Measurements from ENCODE around the gene REEP5. TPM values are rescaled to one million over a fixed set of nuclear protein-coding genes. Genes with fewer than 3 reads are reported as not detected.

REEP5 gene
- total and polyA plus RNA-seq, 2 donors from 2014 or later = 132 to 157 TPM

DNA sequence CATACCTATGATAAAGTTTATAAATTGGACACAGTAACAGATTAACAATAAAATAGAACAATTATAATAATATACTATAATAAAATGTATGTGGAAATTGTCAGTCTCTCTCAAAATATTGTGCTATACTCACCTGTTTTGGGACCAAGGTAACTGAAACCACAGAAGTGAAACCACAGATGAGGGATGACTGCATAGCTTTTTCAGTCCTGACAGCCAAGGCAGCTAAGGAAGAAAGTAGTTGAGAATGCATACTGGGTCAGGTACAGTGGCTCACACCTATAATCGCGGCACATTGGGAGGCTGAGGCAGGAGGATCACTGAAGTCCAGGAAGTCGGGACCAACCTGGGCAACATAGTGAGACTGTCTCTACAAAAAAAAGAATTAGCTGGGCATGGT is 52.1 kb downstream of the REEP5 start:
- DNase-seq (no peak), FAIRE-seq (no peak)
- Histone ChIP-seq H3K4me1 (ENCODE audit: control insufficient read depth in 2 of 3, insufficient read depth in 2 of 3, low read depth in 1 of 3, low read length in 3 of 3) (no peaks in the 10 kb centered on the region), H3K4me3 (ENCODE audit: low read length in 3 of 3) (no peak overlapping the region), H3K27me3 (ENCODE audit: control insufficient read depth, insufficient read depth, low read length) (no peaks in the 10 kb centered on the region), H3K9ac (ENCODE audit: low read length in 3 of 3) (no peak overlapping the region), H3K9me3 (ENCODE audit: control insufficient read depth in 2 of 3, insufficient read depth in 1 of 3, low read length in 3 of 3) (no peaks in the 10 kb centered on the region), H3K36me3 (ENCODE audit: control insufficient read depth in 2 of 3, insufficient read depth in 3 of 3, low read length in 3 of 3) (peaks cover 6 to 24% (median 16%) of the 10 kb centered on the region in 3 donors), H3K27ac (ENCODE audit: low read depth in 2 of 2, low read length in 2 of 2) (no peak overlapping the region)
- TF ChIP-seq, protein P1, sequence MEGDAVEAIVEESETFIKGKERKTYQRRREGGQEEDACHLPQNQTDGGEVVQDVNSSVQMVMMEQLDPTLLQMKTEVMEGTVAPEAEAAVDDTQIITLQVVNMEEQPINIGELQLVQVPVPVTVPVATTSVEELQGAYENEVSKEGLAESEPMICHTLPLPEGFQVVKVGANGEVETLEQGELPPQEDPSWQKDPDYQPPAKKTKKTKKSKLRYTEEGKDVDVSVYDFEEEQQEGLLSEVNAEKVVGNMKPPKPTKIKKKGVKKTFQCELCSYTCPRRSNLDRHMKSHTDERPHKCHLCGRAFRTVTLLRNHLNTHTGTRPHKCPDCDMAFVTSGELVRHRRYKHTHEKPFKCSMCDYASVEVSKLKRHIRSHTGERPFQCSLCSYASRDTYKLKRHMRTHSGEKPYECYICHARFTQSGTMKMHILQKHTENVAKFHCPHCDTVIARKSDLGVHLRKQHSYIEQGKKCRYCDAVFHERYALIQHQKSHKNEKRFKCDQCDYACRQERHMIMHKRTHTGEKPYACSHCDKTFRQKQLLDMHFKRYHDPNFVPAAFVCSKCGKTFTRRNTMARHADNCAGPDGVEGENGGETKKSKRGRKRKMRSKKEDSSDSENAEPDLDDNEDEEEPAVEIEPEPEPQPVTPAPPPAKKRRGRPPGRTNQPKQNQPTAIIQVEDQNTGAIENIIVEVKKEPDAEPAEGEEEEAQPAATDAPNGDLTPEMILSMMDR (IDR thresholded peaks at IDR 0.05; ENCODE audit: borderline replicate concordance, extremely low read depth, insufficient read depth) = no peak
- intact Hi-C loops (cut with DNase I) = no loop called here

- Histone ChIP-seq H3K4me3 (ENCODE audit: low read length in 3 of 3) (no peak overlapping the region), H3K27me3 (ENCODE audit: control insufficient read depth, insufficient read depth, low read length) (no peaks in the 10 kb centered on the region), H3K9ac (ENCODE audit: low read length in 3 of 3) (no peak overlapping the region), H3K9me3 (ENCODE audit: control insufficient read depth in 2 of 3, insufficient read depth in 1 of 3, low read length in 3 of 3) (no peaks in the 10 kb centered on the region), H3K36me3 (ENCODE audit: control insufficient read depth in 2 of 3, insufficient read depth in 3 of 3, low read length in 3 of 3) (peaks cover 6 to 29% (median 20%) of the 10 kb centered on the region in 3 donors), H3K4me1 (ENCODE audit: control insufficient read depth in 2 of 3, insufficient read depth in 2 of 3, low read depth in 1 of 3, low read length in 3 of 3) (peaks cover 0 to 1% (median 1%) of the 10 kb centered on the region in 3 donors), H3K27ac (ENCODE audit: low read depth in 2 of 2, low read length in 2 of 2) (no peak overlapping the region)
- intact Hi-C loops (cut with DNase I) = no loop called here
- DNase-seq = no peak
- no peak for FAIRE-seq
- TF ChIP-seq, protein P1 (IDR thresholded peaks at IDR 0.05; ENCODE audit: borderline replicate concordance, extremely low read depth, insufficient read depth) = no peak
Observed at GRCh38 chr5:112867411-112867810, 54.6 kb downstream of the REEP5 start.

DNA sequence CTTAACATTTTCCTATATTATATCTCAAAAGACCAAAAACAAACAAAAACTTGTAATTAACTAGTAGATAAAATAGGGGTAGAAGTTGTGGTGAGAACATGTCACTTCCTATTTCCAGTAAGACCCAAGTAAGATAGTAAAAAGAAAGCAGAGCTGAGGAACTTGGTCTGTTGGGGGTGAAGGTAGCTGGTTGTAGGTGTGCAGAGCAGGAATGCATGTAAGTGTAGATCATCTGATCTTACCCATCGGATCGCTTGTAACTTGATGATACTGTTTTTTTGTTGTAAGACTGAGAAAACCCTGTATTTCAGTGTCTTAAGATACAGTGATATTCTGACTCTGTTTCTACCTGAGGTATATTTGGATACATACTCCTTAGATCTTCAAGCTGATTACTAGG is 55.3 kb downstream of the REEP5 start:
- Histone ChIP-seq H3K4me3 (ENCODE audit: low read length in 3 of 3) (no peak overlapping the region), H3K4me1 (ENCODE audit: control insufficient read depth in 2 of 3, insufficient read depth in 2 of 3, low read depth in 1 of 3, low read length in 3 of 3) (peaks cover 0 to 6% (median 6%) of the 10 kb centered on the region in 3 donors), H3K27me3 (ENCODE audit: control insufficient read depth, insufficient read depth, low read length) (no peaks in the 10 kb centered on the region), H3K27ac (ENCODE audit: low read depth in 2 of 2, low read length in 2 of 2) (no peak overlapping the region), H3K9ac (ENCODE audit: low read length in 3 of 3) (no peak overlapping the region), H3K36me3 (ENCODE audit: control insufficient read depth in 2 of 3, insufficient read depth in 3 of 3, low read length in 3 of 3) (peaks cover 6 to 29% (median 20%) of the 10 kb centered on the region in 3 donors), H3K9me3 (ENCODE audit: control insufficient read depth in 2 of 3, insufficient read depth in 1 of 3, low read length in 3 of 3) (no peaks in the 10 kb centered on the region)
- TF ChIP-seq, protein P1 (IDR thresholded peaks at IDR 0.05; ENCODE audit: borderline replicate concordance, extremely low read depth, insufficient read depth) = no peak
- intact Hi-C loops (cut with DNase I) = no loop called here
- DNase-seq (no peak), FAIRE-seq (no peak)

- no peak for DNase-seq
- Histone ChIP-seq H3K27me3 (ENCODE audit: control insufficient read depth, insufficient read depth, low read length) (no peaks in the 10 kb centered on the region), H3K4me1 (ENCODE audit: control insufficient read depth in 2 of 3, insufficient read depth in 2 of 3, low read depth in 1 of 3, low read length in 3 of 3) (peaks cover 0 to 8% (median 6%) of the 10 kb centered on the region in 3 donors), H3K9me3 (ENCODE audit: control insufficient read depth in 2 of 3, insufficient read depth in 1 of 3, low read length in 3 of 3) (no peaks in the 10 kb centered on the region), H3K27ac (ENCODE audit: low read depth in 2 of 2, low read length in 2 of 2) (no peak overlapping the region), H3K9ac (ENCODE audit: low read length in 3 of 3) (no peak overlapping the region), H3K4me3 (ENCODE audit: low read length in 3 of 3) (no peak overlapping the region), H3K36me3 (ENCODE audit: control insufficient read depth in 2 of 3, insufficient read depth in 3 of 3, low read length in 3 of 3) (peaks cover 6 to 25% (median 14%) of the 10 kb centered on the region in 3 donors)
- intact Hi-C loops (cut with DNase I) = no loop called here
- TF ChIP-seq, protein P1 (IDR thresholded peaks at IDR 0.05; ENCODE audit: borderline replicate concordance, extremely low read depth, insufficient read depth) = no peak
- FAIRE-seq = no peak
Observed at GRCh38 chr5:112865128-112865527, 56.9 kb downstream of the REEP5 start.
